ENCODE data around the gene OPRL1. TPM values are rescaled to one million over a fixed set of nuclear protein-coding genes. Genes with fewer than 3 reads are reported as not detected.
A peak's percentile ranks its signal among the peaks of the same experiment; 100 is the strongest.

Gene OPRL1
- total and polyA plus RNA-seq, 2 of the 8 experiments (the other 6 are each of a cell fraction or from before 2014, with no cell fraction given): 0.63 to 0.98 TPM

DNA sequence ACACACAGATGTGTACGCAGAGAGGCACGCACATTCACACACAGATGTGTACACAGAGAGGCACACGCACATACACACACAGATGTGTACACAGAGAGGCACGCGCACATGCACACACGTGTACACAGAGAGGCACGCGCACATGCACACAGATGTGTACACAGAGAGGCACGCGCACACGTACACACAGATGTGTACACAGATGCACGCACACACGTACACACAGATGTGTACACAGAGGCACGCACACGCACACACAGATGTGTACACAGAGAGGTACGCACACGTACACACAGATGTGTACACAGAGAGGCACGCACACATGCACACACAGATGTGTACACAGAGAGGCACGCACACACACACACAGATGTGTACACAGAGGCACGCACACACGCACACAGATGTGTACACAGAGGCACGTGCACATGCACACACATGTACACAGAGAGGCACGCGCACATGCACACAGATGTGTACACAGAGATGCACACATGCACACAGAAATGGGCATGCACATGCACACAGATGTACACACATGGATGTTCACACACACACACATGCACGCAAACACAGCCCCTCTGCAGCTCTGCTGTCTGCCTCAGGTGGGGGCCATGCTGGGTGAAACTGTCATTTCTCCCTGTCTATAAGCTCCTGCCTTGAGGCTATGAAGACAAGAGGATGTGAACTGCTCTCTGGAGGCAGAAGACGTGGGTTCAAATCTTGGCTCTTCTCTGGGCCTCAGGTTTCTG is 70.1 kb downstream of the OPRL1 start:
- Histone ChIP-seq H3K4me3 (ENCODE audit: extremely low read depth in 1 of 4, insufficient read depth in 2 of 4, low read depth in 3 of 4, low read length in 4 of 4) (no peak overlapping the region), H2BK5ac (ENCODE audit: low read depth, low read length) (peak overlapping the region; percentile 80), H3K14ac (ENCODE audit: insufficient read length) (no peak overlapping the region), H3K27ac (ENCODE audit: low read depth, low read length) (no peak overlapping the region), H3K9me3 (ENCODE audit: insufficient read depth in 2 of 2, low read depth in 1 of 2, low read length in 1 of 2) (peaks cover 9 to 10% of the 10 kb centered on the region in 2 experiments), H3K4ac (replicated peaks; ENCODE audit: insufficient read length, low read depth, low read length) (no peak overlapping the region), H2BK15ac (ENCODE audit: low read length) (no peak overlapping the region), H2BK12ac (ENCODE audit: low read depth, low read length) (no peak overlapping the region; the same call in 1 of the 2 replicates), H2BK20ac (ENCODE audit: low read length) (no peak overlapping the region), H2AK5ac (ENCODE audit: low read depth, low read length) (peak overlapping the region; percentile 59; the same call in 1 of the 2 replicates), H3K56ac (replicated peaks; ENCODE audit: insufficient read length, low read depth, low read length) (no peak overlapping the region), H3K4me2 (ENCODE audit: insufficient read depth in 1 of 2, low read depth in 2 of 2, low read length in 2 of 2) (no peak overlapping the region), H2BK120ac (replicated peaks; ENCODE audit: low read depth, low read length) (no peak overlapping the region), H3K23ac (ENCODE audit: insufficient read length) (no peak overlapping the region), H3K18ac (ENCODE audit: extremely low read depth, low read length) (no peak overlapping the region), H2AFZ (ENCODE audit: low read length) (no peak overlapping the region), H4K5ac (ENCODE audit: insufficient read length, low read depth, low read length) (no peak overlapping the region), H3K79me2 (ENCODE audit: control insufficient read depth in 1 of 2, insufficient read depth in 2 of 2, low read length in 2 of 2) (no peaks in the 10 kb centered on the region), H3K36me3 (ENCODE audit: control insufficient read depth in 2 of 4, insufficient read depth in 4 of 4, low read length in 3 of 4) (no peaks in the 10 kb centered on the region; a peak in 1 of 8 replicates), H4K20me1 (replicated peaks in 1 of 2; ENCODE audit: control insufficient read depth in 1 of 2, insufficient read depth in 2 of 2, low read length in 2 of 2) (peaks cover 0 to 8% of the 10 kb centered on the region in 2 experiments), H3K9ac (replicated peaks in 1 of 4; ENCODE audit: extremely low read depth in 1 of 4, low read depth in 3 of 4, low read length in 3 of 4) (peak overlapping the region in 1 of 4 experiments; percentile 36; a peak in 1 of 7 replicates), H3K27me3 (replicated peaks in 1 of 4; ENCODE audit: control insufficient read depth in 3 of 4, extremely low read depth in 1 of 4, insufficient read depth in 3 of 4, low read length in 3 of 4) (no peaks in the 10 kb centered on the region), H4K8ac (ENCODE audit: extremely low read depth, insufficient read depth, low read length) (no peak overlapping the region), H3K4me1 (replicated peaks in 1 of 4; ENCODE audit: control insufficient read depth in 3 of 4, insufficient read depth in 4 of 4, low read length in 3 of 4) (peaks cover 0 to 17% (median 9%) of the 10 kb centered on the region in 4 experiments; a peak in 5 of 7 replicates), H4K91ac (replicated peaks; ENCODE audit: insufficient read length, low read length) (peak overlapping the region; percentile 42), H3K23me2 (ENCODE audit: low read depth, low read length) (peaks cover 7% of the 10 kb centered on the region; the same call in 1 of the 2 replicates), H3K79me1 (ENCODE audit: low read depth, low read length) (no peaks in the 10 kb centered on the region)
- CTCF ChIA-PET (ENCODE audit: partially characterized antibody): interaction anchor here (0.9 to 1.5 kb wide), 4 partner anchors 8 to 35 kb away, joined by 3 to 4 read pairs (median 4); no protein-coding TSS in a partner anchor
- TF ChIP-seq KDM1A (IDR thresholded peaks at IDR 0.05; ENCODE audit: borderline replicate concordance, low read length) (peak; percentile 95; the same call in 1 of the 2 replicates), ASH2L (IDR thresholded peaks at IDR 0.05; ENCODE audit: low read length) (no peak), CBX8 (IDR thresholded peaks at IDR 0.05; ENCODE audit: borderline replicate concordance, low read depth, low read length) (no peak), KDM4A (IDR thresholded peaks at IDR 0.05; ENCODE audit: low read depth, low read length, severe bottlenecking) (no peak)
- TF ChIP-seq, protein P1, sequence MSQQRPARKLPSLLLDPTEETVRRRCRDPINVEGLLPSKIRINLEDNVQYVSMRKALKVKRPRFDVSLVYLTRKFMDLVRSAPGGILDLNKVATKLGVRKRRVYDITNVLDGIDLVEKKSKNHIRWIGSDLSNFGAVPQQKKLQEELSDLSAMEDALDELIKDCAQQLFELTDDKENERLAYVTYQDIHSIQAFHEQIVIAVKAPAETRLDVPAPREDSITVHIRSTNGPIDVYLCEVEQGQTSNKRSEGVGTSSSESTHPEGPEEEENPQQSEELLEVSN (IDR thresholded peaks at IDR 0.05): no peak
- WGBS, 2 experiments (ENCODE audit: extremely low coverage in 1 of 2, insufficient coverage in 1 of 2, insufficient read length in 1 of 2, insufficient replicate concordance in 2 of 2, low coverage in 1 of 2, low lambda C conversion rate in 2 of 2, missing lambda C conversion rate in 1 of 2): 92% methylated on average over 26 of the region's 26 CpGs; no CpG with 5 or more reads in 1 of the 2 experiments
- DNase-seq (ENCODE audit: low read depth in 1 of 2, low spot score in 2 of 2) (peak in 1 of 2 experiments; percentile 27), FAIRE-seq (no peak)
- POLR2A ChIA-PET (ENCODE audit: partially characterized antibody): interaction anchor here (0.9 kb wide), 1 partner anchor 12 kb away, joined by 3 read pairs; no protein-coding TSS in a partner anchor
